Fibroblast of the aortic adventitia (primary cell): ENCODE results near the gene CFB. TPM values are rescaled to one million over a fixed set of nuclear protein-coding genes. Genes with fewer than 3 reads are reported as not detected.
"Not testable (repeated sequence)": the region's sequence is repeated elsewhere in the genome, so short reads cannot be mapped to it uniquely, and the experiment has no call there.

Experiments used
- DNase-seq: peaks from one replicate; pipeline ENCODE4 v3.0.0-alpha.2; 2010; ENCODE audit warnings: low read depth
- H3K4me3 ChIP-seq: 2 replicates; pipeline ENCODE4 v1.5.1; 2011; ENCODE audit warnings: low read depth, mild to moderate bottlenecking, control low read depth, low read length, moderate library complexity
- total RNA-seq: library from RNA; depleted of rRNA; stranded (reverse); fragments of >200 nt; gene quantifications from 2 replicates; pipeline ENCODE4 v1.2.3, GENCODE V29; 2012; ENCODE audit warnings: low replicate concordance
- TF ChIP-seq, protein P1 (sequence below): IDR thresholded peaks from 2 replicates; pipeline ENCODE4 v1.5.1; 2011; ENCODE audit warnings: mild to moderate bottlenecking, low read length, control low read depth, inconsistent platforms; ENCODE audit not compliant: insufficient read depth

Gene CFB
- total RNA-seq, 1 donor: 39.1 TPM

DNA sequence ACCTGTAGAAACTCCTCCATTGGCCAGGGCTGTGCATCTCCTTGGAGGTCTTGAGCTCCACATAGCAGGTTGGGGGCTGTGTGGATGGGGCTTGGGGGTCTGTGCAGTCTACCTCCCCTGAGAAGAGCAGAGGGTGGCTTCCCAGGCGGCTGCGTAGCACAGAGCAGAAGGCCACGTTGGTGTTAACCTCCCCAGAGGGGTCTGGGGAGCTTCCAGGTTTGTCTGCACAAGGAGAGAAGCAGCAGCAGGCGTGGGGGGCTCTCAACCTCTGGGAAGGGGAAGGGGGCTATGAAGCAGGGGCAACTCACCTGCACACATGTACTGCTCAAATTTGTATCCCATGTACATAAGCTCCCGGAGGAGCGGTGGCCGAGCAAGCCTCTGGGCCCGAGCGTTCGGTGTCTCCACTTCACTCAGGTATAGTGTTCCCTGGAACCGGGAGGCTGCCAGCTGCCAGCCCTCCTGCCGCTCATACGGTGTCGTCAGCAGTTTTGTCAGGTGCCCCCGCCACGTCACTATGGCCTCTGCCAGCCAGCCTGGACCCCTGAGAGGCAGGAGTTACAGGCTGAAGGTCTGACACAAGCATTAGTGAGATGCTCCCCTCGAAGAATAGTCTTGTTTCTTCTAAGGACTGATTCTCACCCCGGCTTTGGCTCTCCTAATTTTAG, 24.8 kb downstream of the CFB start:
- TF ChIP-seq, protein P1, sequence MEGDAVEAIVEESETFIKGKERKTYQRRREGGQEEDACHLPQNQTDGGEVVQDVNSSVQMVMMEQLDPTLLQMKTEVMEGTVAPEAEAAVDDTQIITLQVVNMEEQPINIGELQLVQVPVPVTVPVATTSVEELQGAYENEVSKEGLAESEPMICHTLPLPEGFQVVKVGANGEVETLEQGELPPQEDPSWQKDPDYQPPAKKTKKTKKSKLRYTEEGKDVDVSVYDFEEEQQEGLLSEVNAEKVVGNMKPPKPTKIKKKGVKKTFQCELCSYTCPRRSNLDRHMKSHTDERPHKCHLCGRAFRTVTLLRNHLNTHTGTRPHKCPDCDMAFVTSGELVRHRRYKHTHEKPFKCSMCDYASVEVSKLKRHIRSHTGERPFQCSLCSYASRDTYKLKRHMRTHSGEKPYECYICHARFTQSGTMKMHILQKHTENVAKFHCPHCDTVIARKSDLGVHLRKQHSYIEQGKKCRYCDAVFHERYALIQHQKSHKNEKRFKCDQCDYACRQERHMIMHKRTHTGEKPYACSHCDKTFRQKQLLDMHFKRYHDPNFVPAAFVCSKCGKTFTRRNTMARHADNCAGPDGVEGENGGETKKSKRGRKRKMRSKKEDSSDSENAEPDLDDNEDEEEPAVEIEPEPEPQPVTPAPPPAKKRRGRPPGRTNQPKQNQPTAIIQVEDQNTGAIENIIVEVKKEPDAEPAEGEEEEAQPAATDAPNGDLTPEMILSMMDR: no peak
- DNase-seq: no peak
- peak overlapping the region; percentile 93 for H3K4me3 ChIP-seq

DNA sequence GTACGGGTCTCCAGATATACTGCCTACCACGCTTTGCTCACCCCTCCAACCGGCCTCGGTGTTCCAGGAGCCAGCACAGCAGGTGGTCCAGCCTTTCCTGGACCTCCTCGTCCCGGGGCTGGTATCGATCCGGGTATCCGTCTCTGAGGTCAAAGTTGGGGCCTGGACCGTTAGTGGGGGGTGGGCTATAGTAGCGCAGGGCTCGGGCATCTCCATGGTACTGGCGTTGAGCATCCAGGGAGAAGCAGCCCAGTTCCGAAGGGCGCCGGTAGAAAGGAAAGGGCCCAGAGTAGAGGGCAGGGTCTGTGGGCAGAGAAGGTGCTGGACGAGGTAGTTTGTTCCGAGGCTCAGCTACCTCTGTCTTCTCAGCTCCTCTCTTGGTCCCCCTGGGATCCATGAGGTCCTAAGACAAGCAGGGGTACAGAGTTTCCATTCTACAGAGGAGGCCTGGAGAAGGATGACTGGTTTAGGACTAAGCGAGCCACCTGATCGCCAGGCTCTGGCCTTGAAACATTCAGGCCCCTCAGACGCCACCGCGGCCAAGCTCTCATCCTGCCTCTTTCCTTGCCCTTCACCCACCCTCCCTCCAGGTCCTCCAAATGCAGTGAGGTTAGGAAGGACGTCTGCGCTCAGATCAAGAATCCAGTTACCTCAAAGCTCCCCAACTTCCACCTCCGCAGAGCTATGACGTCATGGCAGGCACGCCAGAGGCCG, 25.5 kb downstream of the CFB start:
- peak overlapping the region; percentile 93 for H3K4me3 ChIP-seq
- TF ChIP-seq, protein P1: no peak
- no peak for DNase-seq

DNA sequence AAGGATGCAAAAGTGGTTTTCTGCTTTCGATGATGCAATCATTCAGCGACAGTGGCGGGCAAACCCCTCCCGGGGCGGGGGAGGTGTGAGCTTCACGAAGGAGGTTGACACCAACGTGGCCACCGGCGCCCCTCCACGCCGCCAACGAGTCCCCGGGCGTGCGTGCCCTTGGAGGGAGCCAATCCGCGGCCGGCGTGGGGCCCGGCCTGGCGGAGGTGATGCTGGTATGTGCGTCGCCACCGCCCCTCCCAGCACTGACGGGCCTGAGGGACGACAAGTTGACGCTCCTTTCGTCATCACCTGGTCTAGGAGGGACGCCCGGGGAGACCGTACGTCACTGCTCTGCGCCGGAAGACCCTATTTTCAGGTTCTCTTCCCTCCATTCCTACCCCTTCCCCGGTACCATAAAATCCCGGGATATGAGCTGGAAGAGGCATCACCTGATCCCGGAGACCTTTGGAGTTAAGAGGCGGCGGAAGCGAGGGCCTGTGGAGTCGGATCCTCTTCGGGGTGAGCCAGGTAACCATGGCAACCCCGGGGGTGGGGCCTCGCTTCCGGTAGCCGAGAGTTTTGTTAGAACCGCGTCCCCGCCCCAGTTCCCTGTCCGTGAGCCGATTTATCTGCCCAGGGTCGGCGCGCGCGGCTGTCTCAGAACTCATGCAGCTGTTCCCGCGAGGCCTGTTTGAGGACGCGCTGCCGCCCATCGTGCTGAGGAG, 26.3 kb downstream of the CFB start, which contains the start of gene DXO:
DXO (minus strand) TSS at position 146 of the 716 bp plus-strand sequence. CDS start 463 bp downstream, outside the sequence.
- peak within 1 kb of the TSS; percentile 93 for H3K4me3 ChIP-seq
- peak; percentile 99 for DNase-seq
- TF ChIP-seq, protein P1: no peak

DNA sequence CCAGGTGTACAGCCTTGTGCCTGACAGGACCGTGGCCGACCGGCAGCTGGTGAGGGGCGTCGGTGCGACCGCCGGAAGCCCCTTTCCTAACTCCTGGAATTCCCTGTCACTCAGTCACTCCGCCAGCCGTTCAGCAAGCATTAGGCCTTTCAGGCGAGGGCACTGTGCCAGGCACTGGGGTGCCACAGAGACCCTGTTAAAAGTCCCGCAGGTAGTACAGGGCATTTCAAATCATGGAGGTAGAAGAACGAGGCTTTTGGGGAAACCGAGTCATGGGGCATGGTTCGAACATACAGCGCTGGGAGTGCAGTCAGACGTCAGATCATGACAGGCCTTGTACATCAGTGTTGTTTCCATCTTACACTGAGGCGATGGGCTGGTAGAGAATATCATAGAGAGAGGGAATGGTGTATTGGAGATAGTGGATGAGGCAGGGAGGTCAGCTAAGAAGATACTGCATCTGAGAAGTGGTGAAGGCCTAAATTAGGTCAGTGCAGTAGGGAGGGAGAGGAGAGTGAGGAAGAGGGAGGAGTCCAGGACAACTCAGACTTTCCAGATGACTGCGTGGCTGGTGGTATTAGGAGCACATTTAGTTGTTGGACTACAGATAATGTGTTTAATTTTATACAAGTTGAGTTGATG, 26.9 kb downstream of the CFB start:
- TF ChIP-seq, protein P1: no peak
- peak; percentile 59 for DNase-seq

DNA sequence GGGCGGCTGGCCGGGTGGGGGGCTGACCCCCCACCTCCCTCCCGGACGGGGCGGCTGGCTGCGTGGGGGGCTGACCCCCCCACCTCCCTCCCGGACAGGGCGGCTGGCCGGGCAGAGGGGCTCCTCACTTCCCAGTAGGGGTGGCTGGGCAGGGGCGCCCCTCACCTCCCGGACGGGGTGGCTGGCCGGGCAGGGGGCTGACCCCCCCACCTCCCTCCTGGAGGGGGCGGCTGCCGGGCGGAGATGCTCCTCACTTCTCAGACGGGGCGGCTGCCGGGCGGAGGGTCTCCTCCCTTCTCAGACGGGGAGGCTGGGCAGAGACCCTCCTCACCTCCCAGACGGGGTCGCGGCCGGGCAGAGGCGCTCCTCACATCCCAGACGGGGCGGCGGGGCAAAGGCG, 30.2 kb downstream of the CFB start:
- H3K4me3 ChIP-seq, DNase-seq: not testable (repeated sequence)

More for the DNA sequence above, 26.9 kb downstream of the CFB start:
- peak overlapping the region; percentile 93 for H3K4me3 ChIP-seq

DNA sequence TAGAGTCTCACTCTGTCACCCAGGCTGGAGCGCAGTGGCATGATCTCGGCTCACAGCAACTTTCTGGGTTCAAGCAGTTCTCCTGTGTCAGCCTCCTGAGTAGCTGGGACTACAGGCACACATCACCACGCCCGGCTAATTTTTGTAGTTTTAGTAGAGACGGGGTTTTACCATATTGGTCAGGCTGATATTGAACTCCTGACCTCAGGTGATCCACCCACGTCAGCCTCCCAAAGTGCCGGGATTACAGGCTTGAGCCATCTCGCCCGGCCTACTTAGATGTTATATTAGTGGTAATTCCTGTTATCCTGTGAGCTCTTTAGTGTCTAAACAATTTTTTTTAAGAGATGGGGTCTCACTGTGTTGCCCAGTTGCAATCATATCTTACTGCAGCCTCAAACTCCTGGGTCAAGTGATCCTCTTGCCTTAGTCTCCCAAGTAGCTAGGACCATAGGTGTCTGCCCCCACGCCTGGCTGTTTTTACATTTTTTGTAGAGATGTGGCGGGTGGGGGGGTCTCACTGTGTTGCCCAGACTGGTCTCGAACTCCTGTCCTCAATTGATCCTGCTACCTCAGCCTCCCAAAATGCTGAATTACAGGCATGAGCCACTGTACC, 32.0 kb downstream of the CFB start:
- no peak for DNase-seq
- TF ChIP-seq, protein P1: no peak
- H3K4me3 ChIP-seq: no peak overlapping the region
